Head of caudate nucleus (tissue), 42 donors: ENCODE data around the gene ERBB2.

Source experiments
- DNase-seq, 42 donors: peaks; one replicate each; pipeline versions ENCODE4 v3.0.0 to v3.0.0-alpha.2; 2020 to 2021; ENCODE audit warnings: mixed read lengths in 7 of 42
- intact Hi-C: fragments of 100-400 bp; cut with DNase I; formaldehyde crosslinking; loops from one replicate; pipeline ENCODE4 v1.15.0; 2022

The ERBB2 gene

GRCh38 chr17:39664581-39665561 is 35.0 kb upstream of the ERBB2 start, which contains the start of gene TCAP:
Gene TCAP (plus strand): TSS chr17:39665349. CDS start chr17:39665360, 11 bp downstream.
- intact Hi-C loops: loop anchor here (5.0 kb wide), 1 partner anchor 33 kb away; no protein-coding TSS in a partner anchor
- no peak for DNase-seq

GRCh38 chr17:39665642-39666224 is 34.1 kb upstream of the ERBB2 start:
- intact Hi-C loops: loop anchor here (5.0 kb wide), 1 partner anchor 33 kb away; no protein-coding TSS in a partner anchor
- peak in 4 of 42 donors; percentile 34 to 50 (median 44) for DNase-seq

DNA sequence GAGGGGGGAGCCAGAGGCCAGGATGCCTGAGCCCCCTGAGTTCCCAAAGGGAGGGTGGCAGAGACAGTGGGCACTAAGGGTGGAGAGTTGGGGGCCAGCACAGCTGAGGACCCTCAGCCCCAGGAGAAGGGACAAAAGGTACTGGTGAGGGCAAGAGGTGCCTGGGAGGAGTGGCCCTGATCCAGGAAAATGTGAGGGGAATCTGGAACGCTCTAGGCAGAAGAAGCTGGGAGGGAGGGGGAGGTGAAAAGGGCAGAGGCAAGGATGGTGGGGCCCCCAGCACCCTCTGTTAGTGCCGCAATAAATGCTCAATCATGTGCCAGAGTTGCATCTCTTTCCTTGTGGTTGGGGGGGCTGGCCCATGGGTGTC is 33.6 kb upstream of the ERBB2 start:
- intact Hi-C loops: loop anchor here (5.0 kb wide), 1 partner anchor 34 kb away; no protein-coding TSS in a partner anchor
- peak in 1 of 42 donors; percentile 19 for DNase-seq

DNA sequence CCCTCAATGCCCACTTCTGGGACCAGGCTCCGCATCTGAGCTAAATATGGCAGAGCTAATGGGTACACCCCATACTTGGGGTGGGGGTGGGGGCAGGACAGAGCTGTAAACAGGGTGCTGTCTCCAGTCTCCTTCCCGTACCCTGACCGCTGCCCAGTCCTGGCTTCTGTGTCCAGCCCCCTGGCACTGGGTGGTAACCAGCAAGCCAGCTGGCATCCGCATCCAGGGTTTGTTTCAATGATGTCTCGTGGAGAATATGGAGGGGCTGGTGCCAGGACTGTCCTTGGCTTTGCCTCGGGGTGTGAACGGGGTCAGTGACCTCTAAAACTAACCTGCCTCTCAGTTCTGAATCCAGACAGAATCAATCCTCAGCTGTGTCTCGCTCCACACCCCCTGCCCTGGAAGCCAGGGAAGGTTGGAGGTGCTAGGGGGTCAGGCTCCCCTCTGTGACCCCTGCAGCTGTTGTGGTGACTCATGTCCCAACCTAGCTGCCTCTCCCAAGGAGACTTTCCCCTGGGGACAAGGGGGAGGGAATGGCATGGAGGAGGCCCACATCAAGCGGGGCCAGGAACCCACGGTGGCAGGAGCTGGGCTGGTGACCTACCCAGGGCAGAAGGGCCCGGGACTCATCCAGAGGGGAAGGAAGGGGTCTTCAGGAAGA is 33.1 kb upstream of the ERBB2 start:
- DNase-seq: peak in 26 of 42 donors; percentile 40 to 83 (median 62)
- intact Hi-C loops: loop anchor here (5.0 kb wide), 1 partner anchor 34 kb away; no protein-coding TSS in a partner anchor

GRCh38 chr17:39667262-39667944 is 32.5 kb upstream of the ERBB2 start:
- intact Hi-C loops: loop anchor here (5.0 kb wide), 1 partner anchor 35 kb away; no protein-coding TSS in a partner anchor
- peak in 2 of 42 donors; percentile 50 to 51 for DNase-seq

GRCh38 chr17:39667945-39668924 is 31.6 kb upstream of the ERBB2 start, which contains the start of gene PNMT:
Gene PNMT (plus strand): TSS chr17:39668453. CDS start chr17:39668476, 23 bp downstream.
- intact Hi-C loops: loop anchor here (5.0 kb wide), 1 partner anchor 36 kb away; no protein-coding TSS in a partner anchor
- peak in 39 of 42 donors; percentile 57 to 88 (median 76) for DNase-seq

GRCh38 chr17:39669897-39670735 is 29.7 kb upstream of the ERBB2 start:
- intact Hi-C loops: loop anchor here (5.0 kb wide), 2 partner anchors 38 to 48 kb away; no protein-coding TSS in a partner anchor
- no peak for DNase-seq

DNA sequence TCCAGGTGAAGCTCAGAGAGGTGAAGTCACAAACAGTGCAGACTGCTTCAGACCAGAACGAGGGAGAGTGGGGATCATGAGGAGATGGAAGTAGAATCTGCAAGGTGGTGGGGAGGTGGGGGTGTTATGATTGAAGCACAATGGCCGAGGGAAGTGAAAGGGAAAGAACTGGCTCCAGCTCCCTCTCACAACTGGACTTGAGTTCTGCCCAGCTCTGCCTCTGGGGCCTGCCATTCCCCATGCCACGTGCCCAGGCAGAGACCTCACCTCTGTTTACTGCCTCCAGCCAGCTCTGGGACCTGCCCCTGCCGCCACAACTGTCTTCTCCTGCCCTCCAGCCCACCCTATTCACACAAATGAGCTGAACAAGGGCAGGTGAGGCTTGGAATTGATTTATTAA is 29.1 kb upstream of the ERBB2 start:
- intact Hi-C loops: loop anchor here (5.0 kb wide), 1 partner anchor 48 kb away; no protein-coding TSS in a partner anchor
- DNase-seq: no peak

DNA sequence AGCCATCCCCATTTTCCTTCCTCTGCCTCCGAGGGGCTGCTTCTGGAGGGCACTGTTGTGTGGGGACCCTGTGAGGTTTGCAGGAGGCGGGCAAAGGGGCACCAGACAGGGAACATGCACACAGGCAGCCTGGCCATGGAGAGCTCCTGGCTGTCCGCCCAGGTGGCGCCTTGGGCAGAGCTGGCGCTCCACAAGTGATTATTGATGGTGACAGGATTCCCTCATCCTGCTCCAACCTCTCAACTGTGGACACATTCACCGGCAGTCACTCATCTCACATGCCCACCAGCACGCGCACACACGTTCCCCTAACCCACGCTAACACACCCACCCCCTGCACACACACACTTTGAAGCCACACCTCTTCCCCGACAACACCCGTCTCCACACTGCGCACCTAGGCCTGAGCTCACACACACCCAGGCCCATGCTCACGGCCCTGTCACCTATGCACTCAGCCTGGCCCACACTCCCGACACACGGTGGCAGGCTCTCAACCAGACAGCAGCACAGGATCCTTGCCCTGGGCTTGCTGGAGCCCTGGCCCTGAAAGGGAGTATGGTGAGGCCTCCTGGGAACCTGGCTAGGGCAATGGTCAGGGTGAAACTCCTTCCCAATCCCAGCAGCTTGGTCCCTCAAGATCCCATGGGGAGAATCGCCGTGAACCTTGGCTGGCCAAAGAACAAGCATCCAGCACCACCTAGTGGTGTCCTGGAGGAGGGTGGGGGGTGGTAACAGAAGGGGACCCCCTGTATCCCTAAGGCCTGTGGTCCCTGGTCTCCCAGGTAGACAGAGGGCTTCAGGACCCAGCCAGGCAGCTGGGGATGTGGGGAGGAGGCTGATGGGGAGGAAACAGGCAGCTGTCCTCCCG is 28.0 kb upstream of the ERBB2 start:
- intact Hi-C loops: loop anchor here (5.0 kb wide), 1 partner anchor 50 kb away; no protein-coding TSS in a partner anchor
- peak in 24 of 42 donors; percentile 40 to 78 (median 60) for DNase-seq

- DNase-seq: peak in 1 of 42 donors; percentile 26
- intact Hi-C loops: loop anchor here (5.0 kb wide), 1 partner anchor 50 kb away; no protein-coding TSS in a partner anchor
Measured at GRCh38 chr17:39672522-39673334, 27.1 kb upstream of the ERBB2 start.

DNA sequence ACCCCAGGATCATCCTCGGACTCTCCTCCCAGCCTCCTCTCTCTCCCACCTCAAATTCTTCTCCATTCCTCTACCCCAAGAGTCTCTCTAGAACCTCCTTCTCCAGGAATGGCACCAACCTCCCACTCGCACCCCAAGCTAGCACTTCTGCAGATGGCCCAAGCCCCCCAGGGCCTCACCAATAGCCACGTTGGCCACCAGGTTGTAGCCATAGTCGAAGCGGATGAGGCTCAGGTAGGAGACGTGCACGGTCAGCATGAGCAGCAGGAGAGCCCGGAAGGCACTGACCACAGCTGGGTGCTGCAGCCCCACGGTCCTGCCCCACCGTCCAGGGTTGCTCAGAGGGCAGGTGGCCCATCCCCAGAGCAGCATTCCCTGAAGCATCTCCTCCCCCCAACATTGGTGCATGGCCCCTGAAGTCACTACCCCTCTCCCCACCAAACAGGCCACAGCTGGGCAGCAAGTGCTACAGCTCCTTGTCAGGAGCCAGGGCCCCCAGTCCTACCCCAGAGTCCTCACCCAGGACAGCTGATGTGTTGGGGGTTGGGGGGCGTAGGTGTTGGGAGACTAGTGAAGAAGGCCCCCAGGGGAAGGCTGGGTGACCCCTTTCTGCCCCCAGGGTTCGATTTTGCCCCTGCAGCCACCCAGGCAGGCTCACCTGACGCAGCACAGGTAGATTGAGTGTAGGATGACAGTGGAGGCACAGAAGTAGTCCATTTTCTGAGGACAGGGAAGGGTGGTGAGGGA is 26.4 kb upstream of the ERBB2 start:
- intact Hi-C loops: loop anchor here (5.0 kb wide), 1 partner anchor 51 kb away; no protein-coding TSS in a partner anchor
- peak in 1 of 42 donors; percentile 28 for DNase-seq

DNA sequence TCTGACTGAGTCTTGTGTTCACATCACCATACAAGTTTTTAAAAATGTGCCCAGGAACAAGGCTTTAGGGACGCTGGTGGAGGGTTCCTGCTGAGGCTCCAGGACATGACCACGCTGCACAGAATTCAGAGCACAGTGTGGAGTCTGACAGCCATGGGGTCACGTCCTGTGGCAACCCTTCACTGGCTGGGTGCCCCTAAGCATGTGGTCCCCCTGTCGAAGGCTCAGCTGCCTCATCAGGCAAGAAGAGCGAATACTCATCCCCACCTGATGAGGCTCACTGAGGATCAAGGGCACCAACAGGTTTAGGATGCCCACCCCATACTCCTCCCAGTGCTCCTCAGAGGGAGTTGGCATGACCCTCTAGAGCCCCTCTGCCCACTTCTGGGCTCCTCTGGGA is 25.7 kb upstream of the ERBB2 start:
- intact Hi-C loops: loop anchor here (5.0 kb wide), 1 partner anchor 52 kb away; no protein-coding TSS in a partner anchor
- no peak for DNase-seq

DNA sequence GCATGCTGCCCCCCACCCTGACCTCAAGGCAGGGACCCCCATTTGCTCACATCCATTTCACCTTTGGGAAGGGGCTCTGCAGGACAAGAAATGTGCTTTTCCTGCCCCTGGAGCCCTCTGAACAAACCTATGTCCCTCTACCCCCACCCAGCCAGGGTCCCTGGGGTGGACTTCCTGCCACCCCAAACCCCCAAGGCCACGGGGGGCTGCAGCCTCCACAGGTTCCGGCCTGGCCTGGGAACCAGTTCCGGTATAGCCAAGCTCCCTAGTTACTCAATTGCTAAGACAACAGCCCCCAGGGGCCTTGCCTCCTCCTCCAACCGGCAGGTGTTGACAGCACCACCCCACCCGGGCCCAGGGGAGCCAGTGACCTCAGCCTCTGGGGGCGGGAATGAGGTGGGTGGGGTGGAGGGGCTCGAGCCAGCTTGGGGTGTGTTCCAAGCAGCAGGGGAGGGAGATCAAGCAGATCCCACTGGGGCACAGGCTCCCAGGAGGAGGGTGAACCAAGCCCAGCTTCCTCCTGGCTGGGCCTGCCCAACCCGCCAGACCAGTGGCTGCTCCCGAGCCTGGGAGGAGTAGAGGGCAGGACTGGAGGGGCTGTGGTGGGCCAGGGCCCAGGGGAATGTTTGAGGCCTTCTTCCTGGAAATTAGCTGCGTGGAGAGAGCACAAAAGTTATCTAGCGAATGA is 25.0 kb upstream of the ERBB2 start:
- intact Hi-C loops: loop anchor here (5.0 kb wide), 1 partner anchor 53 kb away; no protein-coding TSS in a partner anchor

More for the DNA sequence above, 25.0 kb upstream of the ERBB2 start:
- DNase-seq: no peak
